Spleen (tissue), 11 donors: Measurements from ENCODE around the gene CYB5B. TPM values are rescaled to one million over a fixed set of nuclear protein-coding genes. Genes with fewer than 3 reads are reported as not detected.

ENCODE experiments used
- DNase-seq: peaks from one replicate; pipeline ENCODE4 v3.0.0-alpha.2; 2020
- H3K27ac ChIP-seq, 8 donors: fragments of 200-600 bp; sonication (generic) in 7 of 8; 1 replicate in 4 of 8; 2 replicates in 4 of 8; pipeline versions ENCODE4 v1.5.0 to v1.8.0; 2016 to 2021; ENCODE audit warnings: inconsistent platforms in 4 of 8, mild to moderate bottlenecking in 4 of 8, moderate library complexity in 1 of 8
- H3K27me3 ChIP-seq, 7 donors: fragments of 200-600 bp; sonication (generic) in 6 of 7; replicated peaks in 1 of 7; 1 replicate in 4 of 7; 2 replicates in 3 of 7; pipeline versions ENCODE4 v1.5.0 to v1.8.0; 2016 to 2021; ENCODE audit warnings: inconsistent platforms in 3 of 7, mild to moderate bottlenecking in 1 of 7
- H3K36me3 ChIP-seq, 6 donors: fragments of 200-600 bp; sonication (generic) in 5 of 6; 1 replicate in 4 of 6; 2 replicates in 2 of 6; pipeline versions ENCODE4 v1.5.0 to v1.8.0; 2016 to 2021; ENCODE audit warnings: inconsistent platforms in 2 of 6
- H3K4me1 ChIP-seq, 6 donors: fragments of 200-600 bp; sonication (generic) in 5 of 6; 1 replicate in 3 of 6; 2 replicates in 3 of 6; pipeline versions ENCODE4 v1.5.0 to v1.8.0; 2016 to 2021; ENCODE audit warnings: inconsistent platforms in 3 of 6
- H3K4me3 ChIP-seq, 8 donors: fragments of 200-600 bp; sonication (generic) in 7 of 8; 1 replicate in 4 of 8; 2 replicates in 4 of 8; pipeline versions ENCODE4 v1.5.0 to v1.8.0; 2016 to 2021; ENCODE audit warnings: inconsistent platforms in 4 of 8, mild to moderate bottlenecking in 4 of 8, moderate library complexity in 2 of 8
- H3K9me3 ChIP-seq, 8 donors: fragments of 200-600 bp; sonication (generic) in 7 of 8; 1 replicate in 4 of 8; 2 replicates in 4 of 8; pipeline versions ENCODE4 v1.5.0 to v1.8.0; 2016 to 2021; ENCODE audit warnings: inconsistent platforms in 4 of 8
- POLR2A ChIP-seq, 3 donors: fragments of 450-650 bp; IDR thresholded peaks; one replicate each; pipeline ENCODE4 v1.5.1; 2017; ENCODE audit warnings: antibody characterized with exemption in 3 of 3, mild to moderate bottlenecking in 1 of 3
- POLR2AphosphoS5 ChIP-seq, 3 donors: sonication (generic); formaldehyde crosslinking; IDR thresholded peaks; one replicate each; pipeline ENCODE4 v1.5.1; 2017; ENCODE audit warnings: antibody characterized with exemption in 3 of 3
- WGBS, 5 donors: extraction: QIAGEN DNeasy Blood & Tissue Kit in 3 of 5; methylation state at CpG; one replicate each; pipeline versions ENCODE4 v1.1.5 to v1.1.7; 2013 to 2018; 5-methylcytosine and 5-hydroxymethylcytosine counted together
- intact Hi-C: fragments of 100-400 bp; cut with DNase I; formaldehyde crosslinking; loops from one replicate; pipeline ENCODE4 v1.15.0; 2023; ENCODE audit warnings: low total_unique reads
- polyA plus RNA-seq, 3 donors: library from polyadenylated mRNA; stranded (reverse); fragments of 200-250 nt; gene quantifications; one replicate each; pipeline ENCODE4 v1.2.1, GENCODE V29; 2013
- total RNA-seq, 7 donors: library from RNA; depleted of rRNA in 3 of 7; stranded (reverse); fragments of >200 nt in 3 of 7; fragmentation: NEBNext Ultra II Directional in 4 of 7; extraction: Animal tissue kit (Norgen Biotek cat#: 25700) in 4 of 7; gene quantifications; one replicate each; pipeline versions ENCODE4 v1.1.0 to v1.2.1, GENCODE V29; 2016 to 2021
- TF ChIP-seq, protein P1 (sequence below), 11 experiments: fragments of 200-600 bp in 7 of 11; fragments of 450-650 bp in 4 of 11; sonication (generic) in 4 of 11; IDR thresholded peaks in 8 of 11; conservative IDR thresholded peaks in 3 of 11; 1 replicate in 7 of 11; 2 replicates in 4 of 11; pipeline versions ENCODE4 v1.4.0 to v1.8.0; 2016 to 2021; ENCODE audit warnings: antibody characterized with exemption in 11 of 11, inconsistent platforms in 4 of 11, mild to moderate bottlenecking in 1 of 11
- donor health status: healthy with polysubstance abuse.
- donor health status: DM: no; HTN: no; CAD: no; lungs with moderate emphysema.
- donor health status: DM: no; HTN: no; CAD: no.
- donor health status: Bipolar disorder and iron deficiency.
- donor health status: healthy.
- donor health status: DM: no; HTN: no; CAD: no.
- donor health status: DM: yes; HTN: yes; CAD: no.

The CYB5B gene
- total and polyA plus RNA-seq, 10 donors = 36.8 to 80.5 (median 61.1) TPM

DNA sequence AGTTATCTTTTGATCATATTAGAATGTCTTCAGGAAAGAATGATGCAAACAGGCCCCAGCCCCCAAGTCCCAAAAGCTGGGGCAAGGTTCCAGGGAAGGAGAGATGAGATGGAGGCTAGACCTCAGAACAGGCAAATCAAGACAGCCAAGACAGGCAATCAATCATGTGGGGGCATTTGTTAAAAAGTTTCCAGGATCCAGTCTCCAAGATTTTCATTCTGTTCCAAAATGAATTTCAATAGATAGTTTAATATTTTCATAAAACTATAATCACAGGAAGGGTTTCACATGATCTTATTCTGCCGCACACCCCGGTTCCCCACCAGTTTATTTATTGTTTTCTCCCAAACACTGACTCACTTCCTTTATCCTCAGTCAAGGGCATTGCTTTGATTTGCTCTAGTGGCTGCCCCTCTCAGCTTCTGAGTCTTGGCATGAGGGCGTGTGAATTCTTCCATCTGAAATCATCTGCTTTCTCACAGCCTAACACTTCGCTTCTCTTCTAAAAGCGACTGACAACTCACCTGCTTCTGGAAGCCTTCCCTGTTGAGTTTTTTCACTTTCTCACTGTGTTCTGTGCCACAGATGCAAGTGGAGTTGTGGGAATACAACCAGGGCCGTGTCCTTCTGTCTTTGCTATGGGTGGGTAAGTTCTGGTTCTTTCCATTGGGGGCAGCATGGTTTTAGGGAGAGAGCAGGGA, 26.4 kb upstream of the CYB5B start:
- Histone ChIP-seq H3K4me1 (peaks cover 8 to 46% (median 23%) of the 10 kb centered on the region in 6 donors), H3K27me3 (no peaks in the 10 kb centered on the region), H3K27ac (peak overlapping the region; percentile 39 to 79 (median 70)), H3K36me3 (no peaks in the 10 kb centered on the region), H3K4me3 (no peak overlapping the region), H3K9me3 (no peaks in the 10 kb centered on the region)
- DNase-seq = no peak
- WGBS, 5 donors = 41 to 60% (median 53%) methylated on average over 6 of the region's 6 CpGs
- TF ChIP-seq POLR2A (IDR thresholded peaks at IDR 0.05) = no peak
- peak in 1 of 3 donors; percentile 34 for TF ChIP-seq POLR2AphosphoS5 (IDR thresholded peaks at IDR 0.05)
- TF ChIP-seq, protein P1, sequence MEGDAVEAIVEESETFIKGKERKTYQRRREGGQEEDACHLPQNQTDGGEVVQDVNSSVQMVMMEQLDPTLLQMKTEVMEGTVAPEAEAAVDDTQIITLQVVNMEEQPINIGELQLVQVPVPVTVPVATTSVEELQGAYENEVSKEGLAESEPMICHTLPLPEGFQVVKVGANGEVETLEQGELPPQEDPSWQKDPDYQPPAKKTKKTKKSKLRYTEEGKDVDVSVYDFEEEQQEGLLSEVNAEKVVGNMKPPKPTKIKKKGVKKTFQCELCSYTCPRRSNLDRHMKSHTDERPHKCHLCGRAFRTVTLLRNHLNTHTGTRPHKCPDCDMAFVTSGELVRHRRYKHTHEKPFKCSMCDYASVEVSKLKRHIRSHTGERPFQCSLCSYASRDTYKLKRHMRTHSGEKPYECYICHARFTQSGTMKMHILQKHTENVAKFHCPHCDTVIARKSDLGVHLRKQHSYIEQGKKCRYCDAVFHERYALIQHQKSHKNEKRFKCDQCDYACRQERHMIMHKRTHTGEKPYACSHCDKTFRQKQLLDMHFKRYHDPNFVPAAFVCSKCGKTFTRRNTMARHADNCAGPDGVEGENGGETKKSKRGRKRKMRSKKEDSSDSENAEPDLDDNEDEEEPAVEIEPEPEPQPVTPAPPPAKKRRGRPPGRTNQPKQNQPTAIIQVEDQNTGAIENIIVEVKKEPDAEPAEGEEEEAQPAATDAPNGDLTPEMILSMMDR (IDR thresholded peaks at IDR 0.05 in 8 of 11, conservative IDR thresholded peaks at IDR 0.05 in 3 of 11) = peak in 10 of 11 experiments; percentile 13 to 72 (median 56)
- intact Hi-C loops = loop anchor here (10.0 kb wide), 3 partner anchors 167 to 357 kb away; partner anchors contain the start of genes NFAT5 and NOB1

DNA sequence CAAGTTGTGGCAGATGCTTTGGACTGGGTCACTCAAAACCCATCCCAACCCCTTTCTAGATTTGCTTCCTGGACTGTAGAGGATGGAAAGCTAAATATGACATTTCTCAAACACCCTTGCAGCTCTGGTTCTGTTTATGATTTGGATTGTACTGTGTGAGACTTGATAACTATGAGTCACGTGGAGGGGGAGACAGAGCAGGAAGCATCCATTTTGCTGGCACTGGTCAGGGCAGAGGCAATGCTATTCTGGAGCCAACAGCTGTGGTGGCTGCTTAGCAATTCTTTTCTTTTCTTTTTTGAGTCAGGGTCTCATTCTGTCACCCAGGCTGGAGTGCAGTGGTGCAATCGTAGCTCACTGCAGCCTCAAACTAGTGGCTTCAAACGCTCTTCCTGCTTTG, 25.1 kb upstream of the CYB5B start:
- H3K27ac ChIP-seq = no peak overlapping the region
- H3K9me3 ChIP-seq = no peaks in the 10 kb centered on the region
- no peaks in the 10 kb centered on the region for H3K27me3 ChIP-seq
- H3K4me3 ChIP-seq = no peak overlapping the region
- TF ChIP-seq, protein P1 (IDR thresholded peaks at IDR 0.05 in 8 of 11, conservative IDR thresholded peaks at IDR 0.05 in 3 of 11) = no peak
- TF ChIP-seq POLR2AphosphoS5 (IDR thresholded peaks at IDR 0.05) (no peak), POLR2A (IDR thresholded peaks at IDR 0.05) (no peak)
- WGBS, 5 donors = 45 to 68% (median 51%) methylated on average over 3 of the region's 3 CpGs
- intact Hi-C loops = loop anchor here (10.0 kb wide), 3 partner anchors 165 to 355 kb away; partner anchors contain the start of genes NFAT5 and NOB1
- H3K4me1 ChIP-seq = peaks cover 8 to 50% (median 23%) of the 10 kb centered on the region in 6 donors
- H3K36me3 ChIP-seq = no peaks in the 10 kb centered on the region
- no peak for DNase-seq

DNA sequence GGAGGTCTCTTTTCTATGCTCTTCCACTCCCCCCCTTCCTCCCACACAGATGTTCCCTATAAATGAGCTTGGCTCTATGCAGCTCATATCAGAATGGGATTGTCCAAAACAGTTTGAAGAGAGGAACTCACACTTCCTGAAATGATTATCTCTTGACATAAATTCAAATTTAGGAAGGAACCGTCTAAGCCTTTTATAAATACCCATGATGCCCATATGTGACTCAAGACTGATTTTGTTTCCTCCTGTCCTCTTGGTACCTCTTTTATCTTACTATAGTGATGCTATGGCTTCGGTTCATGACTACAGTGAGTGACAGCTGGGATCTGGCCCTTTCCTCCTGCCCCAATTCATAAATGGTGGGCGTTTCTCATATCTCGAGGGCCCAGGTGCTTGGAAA, 22.0 kb upstream of the CYB5B start:
- Histone ChIP-seq H3K9me3 (no peaks in the 10 kb centered on the region), H3K27ac (peak overlapping the region in 3 of 8 donors; percentile 19 to 23 (median 19)), H3K4me3 (no peak overlapping the region), H3K4me1 (peaks cover 3 to 37% (median 14%) of the 10 kb centered on the region in 6 donors), H3K27me3 (no peaks in the 10 kb centered on the region), H3K36me3 (no peaks in the 10 kb centered on the region)
- TF ChIP-seq, protein P1 (IDR thresholded peaks at IDR 0.05 in 8 of 11, conservative IDR thresholded peaks at IDR 0.05 in 3 of 11) = no peak
- TF ChIP-seq POLR2AphosphoS5 (IDR thresholded peaks at IDR 0.05) = no peak
- no peak for TF ChIP-seq POLR2A (IDR thresholded peaks at IDR 0.05)
- no peak for DNase-seq
- intact Hi-C loops = no loop called here
- 18 to 28% (median 23%) methylated on average over 4 of the region's 4 CpGs for WGBS, 5 donors

DNA sequence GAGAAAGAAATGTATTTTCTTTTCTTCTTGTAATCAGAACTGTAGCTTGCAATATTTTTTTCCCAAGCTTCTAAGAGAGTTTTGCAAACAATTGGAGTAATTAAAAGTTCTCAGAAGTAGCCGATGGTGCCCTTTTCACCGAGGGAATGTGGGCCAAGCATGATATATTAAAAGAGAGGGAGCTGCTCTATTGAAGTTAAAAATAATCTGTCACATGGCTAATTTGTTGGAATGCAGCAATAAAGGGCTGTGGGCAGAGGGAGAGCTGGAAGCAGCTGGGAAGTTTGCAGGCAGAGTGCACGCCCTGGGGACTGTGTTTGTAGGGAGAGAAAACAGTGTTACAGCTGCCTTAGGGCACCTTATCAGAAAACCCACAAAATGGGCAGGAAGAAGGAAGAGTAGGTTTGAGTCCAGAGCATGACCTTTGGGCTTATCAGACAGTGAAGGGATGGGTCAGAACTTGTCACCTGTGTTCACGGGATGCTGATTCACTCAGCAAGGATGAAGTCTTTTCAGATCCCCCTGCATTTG, 20.1 kb upstream of the CYB5B start:
- 55 to 68% (median 58%) methylated on average over 4 of the region's 4 CpGs for WGBS, 5 donors
- no peaks in the 10 kb centered on the region for H3K9me3 ChIP-seq
- no peak overlapping the region for H3K4me3 ChIP-seq
- peak overlapping the region in 5 of 8 donors; percentile 23 to 43 (median 37) for H3K27ac ChIP-seq
- no peaks in the 10 kb centered on the region for H3K27me3 ChIP-seq
- TF ChIP-seq POLR2AphosphoS5 (IDR thresholded peaks at IDR 0.05) (no peak), POLR2A (IDR thresholded peaks at IDR 0.05) (no peak)
- TF ChIP-seq, protein P1 (IDR thresholded peaks at IDR 0.05 in 8 of 11, conservative IDR thresholded peaks at IDR 0.05 in 3 of 11) = no peak
- DNase-seq = no peak
- peaks cover 0 to 24% (median 3%) of the 10 kb centered on the region in 6 donors for H3K4me1 ChIP-seq
- H3K36me3 ChIP-seq = no peaks in the 10 kb centered on the region
- intact Hi-C loops = no loop called here
